A673 (cell line): ENCODE results near the gene DNHD1. TPM values are rescaled to one million over a fixed set of nuclear protein-coding genes. Genes with fewer than 3 reads are reported as not detected.

Source experiments
- BruUV-seq: library from RNA; stranded (reverse); fragments of 400-500 nt; replicated peaks from 2 replicates; lab custom pipeline; 2021; lab: Mats Ljungman, UMichigan
- CTCF ChIA-PET: fragments of 300-600 bp; sonication (Branson Sonifier 250); formaldehyde crosslinking; loops from one replicate; lab custom pipeline; 2022; ENCODE audit warnings: antibody characterized with exemption; lab: Charles Lee
- POLR2A ChIA-PET: fragments of 300-600 bp; sonication (Branson Sonifier 250); formaldehyde crosslinking; loops from one replicate; lab custom pipeline; 2022; ENCODE audit warnings: antibody characterized with exemption; ENCODE audit not compliant: low non-redundant PET; lab: Charles Lee
- DNase-seq: peaks from one replicate; pipeline ENCODE4 v3.0.0-alpha.2; 2015; ENCODE audit warnings: low spot score
- H3K27ac ChIP-seq: fragments of 200-600 bp; sonication (generic); 2 replicates; pipeline ENCODE4 v1.5.1; 2016; ENCODE audit warnings: mixed run types, low read depth, mild to moderate bottlenecking, mixed read lengths, antibody characterized with exemption, low read length; ENCODE audit not compliant: poor library complexity, severe bottlenecking
- H3K27me3 ChIP-seq: fragments of 200-600 bp; sonication (generic); replicated peaks from 2 replicates; pipeline ENCODE4 v1.6.1; 2017; ENCODE audit warnings: mixed run types, low read depth, mild to moderate bottlenecking, mixed read lengths, antibody characterized with exemption, low read length; ENCODE audit not compliant: insufficient read depth, poor library complexity
- H3K36me3 ChIP-seq: fragments of 200-600 bp; sonication (generic); 2 replicates; pipeline ENCODE4 v1.6.1; 2016; ENCODE audit warnings: mixed run types, mild to moderate bottlenecking, mixed read lengths, antibody characterized with exemption, low read length; ENCODE audit not compliant: insufficient read depth, poor library complexity, severe bottlenecking
- H3K4me1 ChIP-seq: fragments of 200-600 bp; sonication (generic); 2 replicates; pipeline ENCODE4 v1.6.1; 2017; ENCODE audit warnings: mixed run types, mild to moderate bottlenecking, mixed read lengths, antibody characterized with exemption, low read length; ENCODE audit not compliant: insufficient read depth, poor library complexity, severe bottlenecking
- H3K4me3 ChIP-seq: fragments of 200-600 bp; sonication (generic); 2 replicates; pipeline ENCODE4 v1.5.1; 2016; ENCODE audit warnings: low read depth, mixed run types, mild to moderate bottlenecking, mixed read lengths, low read length; ENCODE audit not compliant: poor library complexity, severe bottlenecking
- H3K9me3 ChIP-seq: fragments of 200-600 bp; sonication (generic); 2 replicates; pipeline ENCODE4 v1.6.1; 2016; ENCODE audit warnings: mixed run types, low read depth, mild to moderate bottlenecking, mixed read lengths, antibody characterized with exemption, low read length; ENCODE audit not compliant: poor library complexity, severe bottlenecking
- CTCF ChIP-seq: fragments of 300-800, 200-600 bp; sonication (generic); conservative IDR thresholded peaks from 2 replicates; pipeline ENCODE4 v1.5.1; 2017; ENCODE audit warnings: low read depth, mild to moderate bottlenecking, antibody characterized with exemption, low read length, moderate library complexity, mixed read lengths
- EZH2 ChIP-seq: fragments of 200-600 bp; sonication (generic); IDR thresholded peaks from 2 replicates; pipeline ENCODE4 v1.6.1; 2017; ENCODE audit warnings: borderline replicate concordance, low read depth, mild to moderate bottlenecking, mixed read lengths, antibody characterized with exemption, low read length; ENCODE audit not compliant: poor library complexity, severe bottlenecking
- intact Hi-C: fragments of 100-400 bp; cut with micrococcal nuclease; formaldehyde crosslinking; loops from one replicate; pipeline ENCODE4 v1.10.0; 2022; ENCODE audit not compliant: unreplicated experiment
- total RNA-seq: library from RNA; stranded (reverse); gene quantifications from 2 replicates; pipeline ENCODE4 v1.2.3, GENCODE V29; 2021

Gene DNHD1
- total RNA-seq, 1 experiment from 2014 or later, result 20.1 TPM

- TF ChIP-seq CTCF, result no peak
- ChIA-PET CTCF (interaction anchor here (1.2 kb wide), 1 partner anchor 9 kb away, joined by 4 read pairs; no protein-coding TSS in a partner anchor), POLR2A (interaction anchor here (0.7 kb wide), 1 partner anchor 73 kb away, joined by 3 read pairs; no protein-coding TSS in a partner anchor)
- Histone ChIP-seq H3K27ac (no peak overlapping the region), H3K36me3 (peaks cover 49% of the 10 kb centered on the region), H3K4me3 (no peak overlapping the region), H3K27me3 (no peaks in the 10 kb centered on the region), H3K9me3 (no peaks in the 10 kb centered on the region), H3K4me1 (no peaks in the 10 kb centered on the region)
- BruUV-seq, result no TSS peak
- no peak for DNase-seq
- intact Hi-C loops, result no loop called here
Measured at GRCh38 chr11:6452219-6452618, 44.9 kb upstream of the DNHD1 start.

- Histone ChIP-seq H3K4me3 (no peak overlapping the region), H3K36me3 (peaks cover 53% of the 10 kb centered on the region), H3K27ac (no peak overlapping the region), H3K27me3 (no peaks in the 10 kb centered on the region), H3K9me3 (no peaks in the 10 kb centered on the region), H3K4me1 (no peaks in the 10 kb centered on the region)
- intact Hi-C loops, result no loop called here
- CTCF ChIA-PET, result no interaction called here
- no peak for TF ChIP-seq CTCF
- DNase-seq, result no peak
- POLR2A ChIA-PET, result no interaction called here
- no TSS peak for BruUV-seq
Measured at GRCh38 chr11:6453152-6453551, 43.9 kb upstream of the DNHD1 start.

GRCh38 chr11:6455070-6455469, 42.0 kb upstream of the DNHD1 start:
- Histone ChIP-seq H3K27ac (no peak overlapping the region), H3K4me3 (no peak overlapping the region), H3K36me3 (peaks cover 50% of the 10 kb centered on the region), H3K4me1 (no peaks in the 10 kb centered on the region), H3K9me3 (no peaks in the 10 kb centered on the region), H3K27me3 (no peaks in the 10 kb centered on the region)
- no peak for DNase-seq
- CTCF ChIA-PET, result no interaction called here
- intact Hi-C loops, result no loop called here
- BruUV-seq, result no TSS peak
- TF ChIP-seq EZH2 (no peak), CTCF (no peak)
- POLR2A ChIA-PET, result no interaction called here
